Peyer's patch (tissue), 4 donors: ENCODE data around the gene SLC13A3. TPM values are rescaled to one million over a fixed set of nuclear protein-coding genes. Genes with fewer than 3 reads are reported as not detected.
A peak's percentile ranks its signal among the peaks of the same experiment; 100 is the strongest.

ENCODE experiments used
- DNase-seq, 3 donors: peaks; one replicate each; pipeline ENCODE4 v3.0.0-alpha.2; 2017 to 2019
- H3K27ac ChIP-seq, 4 donors: fragments of 200-600 bp; sonication (generic); one replicate each; pipeline ENCODE4 v1.5.1; 2016 to 2019
- H3K27me3 ChIP-seq, 2 donors: fragments of 200-600 bp; sonication (generic); one replicate each; pipeline ENCODE4 v1.5.1; 2019
- H3K36me3 ChIP-seq, 3 donors: fragments of 200-600 bp; sonication (generic); one replicate each; pipeline ENCODE4 v1.5.1; 2016 to 2019
- H3K4me1 ChIP-seq, 4 donors: fragments of 200-600 bp; sonication (generic); one replicate each; pipeline ENCODE4 v1.5.1; 2016 to 2019
- H3K4me3 ChIP-seq, 4 donors: fragments of 200-600 bp; sonication (generic); 1 replicate in 3 of 4; 2 replicates in 1 of 4; pipeline ENCODE4 v1.5.1; 2016 to 2019; ENCODE audit warnings: mild to moderate bottlenecking in 1 of 4
- H3K9me3 ChIP-seq, 4 donors: fragments of 200-600 bp; sonication (generic); one replicate each; pipeline ENCODE4 v1.5.1; 2016 to 2019; ENCODE audit warnings: mild to moderate bottlenecking in 1 of 4
- POLR2A ChIP-seq, 2 donors: fragments of 450-650 bp; IDR thresholded peaks; one replicate each; pipeline ENCODE4 v1.5.1; 2017; ENCODE audit warnings: antibody characterized with exemption in 2 of 2, mild to moderate bottlenecking in 2 of 2, moderate library complexity in 2 of 2
- total RNA-seq, 4 donors: library from RNA; depleted of rRNA; stranded (reverse); fragments of >200 nt; gene quantifications; one replicate each; pipeline ENCODE4 v1.1.0, GENCODE V29; 2016
- TF ChIP-seq, protein P1 (sequence below), 6 experiments: fragments of 450-650 bp in 4 of 6; fragments of 200-600 bp in 2 of 6; sonication (generic) in 1 of 6; IDR thresholded peaks; one replicate each; pipeline ENCODE4 v1.5.1; 2017 to 2019; ENCODE audit warnings: antibody characterized with exemption in 6 of 6, mild to moderate bottlenecking in 3 of 6, moderate library complexity in 1 of 6

The SLC13A3 gene
- total RNA-seq, 4 donors from 2014 or later: 1.3 to 10.7 TPM; not detected in 2

DNA sequence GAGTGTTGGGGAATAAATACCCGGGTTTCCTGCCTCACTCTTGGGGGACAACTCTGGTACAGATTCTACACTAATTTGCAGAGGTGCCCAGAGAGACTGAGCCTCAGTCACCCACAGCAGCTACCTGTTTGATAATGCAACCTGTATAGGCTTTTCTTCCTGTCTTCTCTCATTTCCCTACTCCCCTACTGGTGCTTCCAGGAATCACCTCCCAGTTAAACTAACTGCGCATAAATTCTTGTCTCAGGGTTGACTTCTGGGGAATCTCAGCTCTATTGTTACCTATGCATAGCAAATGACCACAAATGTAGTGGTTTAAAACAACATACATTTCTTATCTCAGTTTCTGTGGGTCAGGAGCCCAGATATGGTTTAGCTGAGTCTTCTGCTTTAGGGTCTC is 112.1 kb downstream of the SLC13A3 start:
- Histone ChIP-seq H3K36me3 (no peaks in the 10 kb centered on the region), H3K4me1 (no peaks in the 10 kb centered on the region), H3K27ac (no peak overlapping the region), H3K27me3 (no peaks in the 10 kb centered on the region), H3K4me3 (no peak overlapping the region), H3K9me3 (no peaks in the 10 kb centered on the region)
- no peak for DNase-seq
- no peak for TF ChIP-seq POLR2A (IDR thresholded peaks at IDR 0.05)
- TF ChIP-seq, protein P1, sequence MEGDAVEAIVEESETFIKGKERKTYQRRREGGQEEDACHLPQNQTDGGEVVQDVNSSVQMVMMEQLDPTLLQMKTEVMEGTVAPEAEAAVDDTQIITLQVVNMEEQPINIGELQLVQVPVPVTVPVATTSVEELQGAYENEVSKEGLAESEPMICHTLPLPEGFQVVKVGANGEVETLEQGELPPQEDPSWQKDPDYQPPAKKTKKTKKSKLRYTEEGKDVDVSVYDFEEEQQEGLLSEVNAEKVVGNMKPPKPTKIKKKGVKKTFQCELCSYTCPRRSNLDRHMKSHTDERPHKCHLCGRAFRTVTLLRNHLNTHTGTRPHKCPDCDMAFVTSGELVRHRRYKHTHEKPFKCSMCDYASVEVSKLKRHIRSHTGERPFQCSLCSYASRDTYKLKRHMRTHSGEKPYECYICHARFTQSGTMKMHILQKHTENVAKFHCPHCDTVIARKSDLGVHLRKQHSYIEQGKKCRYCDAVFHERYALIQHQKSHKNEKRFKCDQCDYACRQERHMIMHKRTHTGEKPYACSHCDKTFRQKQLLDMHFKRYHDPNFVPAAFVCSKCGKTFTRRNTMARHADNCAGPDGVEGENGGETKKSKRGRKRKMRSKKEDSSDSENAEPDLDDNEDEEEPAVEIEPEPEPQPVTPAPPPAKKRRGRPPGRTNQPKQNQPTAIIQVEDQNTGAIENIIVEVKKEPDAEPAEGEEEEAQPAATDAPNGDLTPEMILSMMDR (IDR thresholded peaks at IDR 0.05): no peak

DNA sequence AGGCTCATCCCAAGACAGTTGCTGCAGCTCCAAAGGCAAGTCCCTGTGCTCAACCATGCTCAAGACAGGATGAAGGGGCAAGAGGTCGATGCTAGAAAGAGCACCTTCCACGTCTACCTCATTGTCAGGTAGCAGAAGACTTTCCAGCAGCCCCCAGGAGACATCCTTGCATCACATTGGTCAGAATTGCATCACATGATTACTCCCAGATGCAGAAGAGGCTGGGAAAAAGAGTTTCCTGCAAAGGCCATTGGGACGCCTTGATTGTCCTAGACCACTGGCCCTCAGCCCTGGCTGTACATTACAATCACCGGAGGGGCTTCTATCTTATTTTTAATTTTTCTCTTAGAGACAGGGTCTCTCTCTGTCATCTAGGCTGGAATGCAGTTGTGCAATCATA is 120.6 kb downstream of the SLC13A3 start:
- no peak overlapping the region for H3K27ac ChIP-seq
- no peak for DNase-seq
- H3K9me3 ChIP-seq: no peaks in the 10 kb centered on the region
- H3K4me1 ChIP-seq: no peaks in the 10 kb centered on the region
- H3K4me3 ChIP-seq: no peak overlapping the region
- no peak for TF ChIP-seq POLR2A (IDR thresholded peaks at IDR 0.05)
- no peaks in the 10 kb centered on the region for H3K36me3 ChIP-seq
- no peaks in the 10 kb centered on the region for H3K27me3 ChIP-seq

DNA sequence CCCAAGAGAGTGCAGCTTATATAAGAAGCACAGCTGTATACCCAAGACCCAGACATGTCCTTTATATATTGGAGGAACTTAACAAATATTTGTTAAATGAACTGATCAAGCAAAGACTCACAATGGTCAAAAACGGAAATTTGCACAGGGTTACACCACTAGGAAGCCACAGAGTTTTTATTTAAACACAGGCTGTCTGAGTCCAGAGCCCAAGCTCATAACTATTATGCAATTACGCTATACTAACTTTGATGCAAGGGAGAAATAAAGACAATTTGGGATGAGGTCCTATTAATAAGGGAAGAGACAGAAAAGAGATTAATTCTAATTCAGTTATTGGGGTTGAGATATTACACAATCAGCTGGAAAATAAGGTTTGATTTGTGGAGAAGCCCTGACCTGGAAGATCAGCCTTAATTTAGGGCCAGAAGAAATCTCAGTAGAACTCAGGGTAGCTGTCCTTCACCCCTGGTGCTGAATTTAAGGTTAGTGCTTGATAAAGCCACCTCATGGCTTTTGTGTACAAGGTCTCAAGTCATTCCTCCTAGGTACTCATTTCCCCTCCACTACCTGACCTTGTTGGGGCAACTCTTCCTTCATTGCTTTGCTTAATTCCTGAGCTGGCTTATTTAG is 127.4 kb downstream of the SLC13A3 start:
- DNase-seq: no peak
- H3K9me3 ChIP-seq: no peaks in the 10 kb centered on the region
- no peaks in the 10 kb centered on the region for H3K36me3 ChIP-seq
- no peaks in the 10 kb centered on the region for H3K4me1 ChIP-seq
- TF ChIP-seq, protein P1 (IDR thresholded peaks at IDR 0.05): no peak
- no peak for TF ChIP-seq POLR2A (IDR thresholded peaks at IDR 0.05)
- no peaks in the 10 kb centered on the region for H3K27me3 ChIP-seq
- no peak overlapping the region for H3K4me3 ChIP-seq
- H3K27ac ChIP-seq: no peak overlapping the region

DNA sequence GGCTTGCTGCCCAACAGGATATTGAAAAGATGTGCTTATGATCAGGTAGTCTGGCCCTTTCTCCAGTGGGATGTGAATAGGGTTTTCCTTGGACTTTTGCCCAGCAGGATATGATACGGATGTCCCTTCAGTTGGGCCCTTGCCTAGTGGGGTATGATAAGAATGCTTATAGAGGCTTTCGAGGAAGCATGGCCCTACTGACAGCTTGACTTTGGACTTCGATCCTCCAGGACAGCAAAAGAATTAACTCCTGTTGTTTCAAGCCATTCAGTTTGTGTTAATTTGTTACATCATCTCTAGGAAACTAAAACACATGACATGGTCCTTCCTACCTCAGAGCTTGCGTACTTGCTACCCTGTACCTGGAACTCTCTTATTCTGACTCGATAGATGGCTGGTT is 128.2 kb downstream of the SLC13A3 start:
- Histone ChIP-seq H3K4me1 (no peaks in the 10 kb centered on the region), H3K4me3 (no peak overlapping the region), H3K27ac (no peak overlapping the region), H3K9me3 (no peaks in the 10 kb centered on the region), H3K27me3 (no peaks in the 10 kb centered on the region), H3K36me3 (no peaks in the 10 kb centered on the region)
- TF ChIP-seq, protein P1 (IDR thresholded peaks at IDR 0.05): no peak
- TF ChIP-seq POLR2A (IDR thresholded peaks at IDR 0.05): no peak
- DNase-seq: no peak

DNA sequence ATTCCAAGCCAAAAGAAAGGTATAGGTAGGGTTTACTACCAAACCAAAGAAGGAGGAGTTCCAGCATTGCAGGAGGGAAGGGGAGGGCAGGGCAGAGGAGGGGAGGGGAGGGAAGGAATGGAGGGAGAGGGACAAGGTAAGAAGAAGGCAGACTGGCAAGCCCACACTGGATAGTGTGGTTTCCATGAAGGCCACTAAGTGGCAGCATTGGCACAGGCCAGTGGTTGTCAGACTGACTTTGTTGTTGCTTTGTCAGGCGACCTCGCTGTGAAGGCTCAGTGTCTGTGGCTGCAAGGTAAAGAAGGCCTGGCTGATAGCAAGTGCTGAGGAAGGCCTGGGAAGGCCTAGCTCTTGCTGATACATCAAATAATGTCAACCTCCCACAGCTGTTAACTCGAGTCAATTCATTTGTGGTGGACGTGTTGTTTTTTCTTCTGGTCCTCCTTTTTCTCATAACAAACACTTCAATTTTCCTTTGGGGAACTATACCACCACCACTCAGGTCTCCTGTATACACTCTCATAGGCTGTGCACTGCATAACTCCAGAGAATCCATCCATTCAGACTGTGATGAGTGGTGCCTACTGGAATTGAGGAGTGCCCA is 130.2 kb downstream of the SLC13A3 start:
- peak in 1 of 3 donors; percentile 65 for DNase-seq
- H3K9me3 ChIP-seq: no peaks in the 10 kb centered on the region
- TF ChIP-seq, protein P1 (IDR thresholded peaks at IDR 0.05): peak in 4 of 6 experiments; percentile 50 to 69 (median 58)
- no peak for TF ChIP-seq POLR2A (IDR thresholded peaks at IDR 0.05)

DNA sequence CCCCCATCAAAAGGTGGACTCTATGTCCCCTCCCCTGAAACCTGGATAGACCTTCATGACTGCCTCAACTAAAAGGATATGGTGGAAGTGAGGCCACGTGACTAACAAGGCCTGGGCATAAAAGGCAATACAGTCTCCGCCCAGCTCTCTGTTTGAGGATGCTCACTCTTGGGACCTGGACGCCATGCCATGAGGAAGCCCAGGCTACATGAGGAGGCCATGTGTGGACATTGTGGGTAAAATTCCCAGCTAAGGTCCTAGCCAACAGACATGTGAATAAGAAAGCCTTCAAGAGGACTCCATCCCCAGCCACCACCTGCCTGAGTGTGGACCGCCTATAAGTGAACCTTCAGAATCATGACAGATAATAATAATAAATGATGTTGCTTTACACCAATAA is 130.7 kb downstream of the SLC13A3 start:
- no peak overlapping the region for H3K27ac ChIP-seq
- TF ChIP-seq POLR2A (IDR thresholded peaks at IDR 0.05): no peak
- TF ChIP-seq, protein P1 (IDR thresholded peaks at IDR 0.05): no peak
- H3K4me3 ChIP-seq: no peak overlapping the region

More for the DNA sequence above, 130.2 kb downstream of the SLC13A3 start:
- Histone ChIP-seq H3K4me1 (no peaks in the 10 kb centered on the region), H3K4me3 (no peak overlapping the region), H3K27ac (no peak overlapping the region), H3K27me3 (no peaks in the 10 kb centered on the region), H3K36me3 (no peaks in the 10 kb centered on the region)

More for the DNA sequence above, 130.7 kb downstream of the SLC13A3 start:
- Histone ChIP-seq H3K36me3 (no peaks in the 10 kb centered on the region), H3K4me1 (no peaks in the 10 kb centered on the region), H3K27me3 (no peaks in the 10 kb centered on the region), H3K9me3 (no peaks in the 10 kb centered on the region)
- DNase-seq: no peak
